GM12872 (cell line): ENCODE measurements around the gene PDZD7.

Experiments
- CTCF ChIP-seq: IDR thresholded peaks from 3 replicates; pipeline ENCODE4 v1.5.1; 2011; ENCODE audit warnings: low read depth, mild to moderate bottlenecking, low read length, moderate library complexity; ENCODE audit not compliant: insufficient read depth

PDZD7 gene

DNA sequence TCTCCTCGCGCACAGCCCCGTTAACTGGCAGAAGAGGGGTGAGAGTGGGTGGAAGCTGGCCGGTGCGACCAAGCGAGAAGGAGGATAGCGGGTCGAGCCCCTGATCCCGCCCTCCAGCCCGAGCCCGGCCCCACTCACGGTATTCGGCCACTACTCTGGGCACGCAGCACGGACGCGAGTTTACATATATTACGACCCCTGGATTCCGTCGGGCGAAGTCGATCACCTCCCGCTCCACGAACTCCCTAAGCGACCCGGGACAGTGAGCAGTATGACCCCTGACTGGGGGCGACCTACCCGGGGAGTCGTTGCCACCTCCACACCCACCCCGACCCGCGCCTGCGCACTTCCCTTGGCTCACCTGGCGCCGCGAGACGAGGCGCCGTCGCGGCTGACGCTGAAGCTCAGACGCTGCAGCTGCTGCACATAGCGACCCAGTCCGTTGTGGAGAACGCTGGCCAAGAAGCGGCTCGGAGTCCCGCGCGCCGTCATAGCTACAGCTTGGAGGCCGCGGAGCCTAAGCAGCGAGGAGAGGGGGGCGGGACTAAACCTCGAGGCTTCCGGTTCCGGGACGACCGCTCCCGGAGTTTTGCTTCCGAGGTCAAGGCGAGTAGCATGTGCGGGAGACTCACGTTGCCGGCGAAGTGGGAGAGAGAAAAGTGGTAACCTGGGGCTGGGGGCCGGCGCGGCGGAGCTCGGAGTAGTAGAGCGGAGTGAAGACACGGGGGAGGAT is 43.8 kb downstream of the PDZD7 start, which contains the start of the genes MRPL43 and TWNK:
MRPL43 (minus strand) TSS at position 546 of the 733 bp plus-strand sequence; CDS start at position 492, 54 bp downstream.
TWNK (plus strand) TSS at position 592 of the 733 bp plus-strand sequence. CDS start 668 bp downstream, outside the sequence.
- TF ChIP-seq CTCF: no peak

DNA sequence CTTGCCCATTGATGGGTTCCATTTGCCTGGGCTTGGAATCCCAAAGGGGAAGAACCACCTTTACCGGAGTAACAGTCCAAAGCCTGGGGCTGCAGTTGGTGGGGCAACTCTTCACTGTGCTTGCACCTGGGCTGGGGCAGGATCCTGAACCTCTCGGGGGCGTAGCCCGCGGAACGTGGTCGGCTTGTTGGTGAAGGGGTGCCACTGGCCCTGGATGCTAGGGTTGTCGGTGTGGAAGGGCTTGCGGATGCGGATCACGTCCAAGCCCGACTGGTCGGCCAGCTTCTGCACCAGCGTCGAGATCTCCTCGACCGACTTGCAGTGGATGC is 44.3 kb downstream of the PDZD7 start:
- no peak for TF ChIP-seq CTCF

DNA sequence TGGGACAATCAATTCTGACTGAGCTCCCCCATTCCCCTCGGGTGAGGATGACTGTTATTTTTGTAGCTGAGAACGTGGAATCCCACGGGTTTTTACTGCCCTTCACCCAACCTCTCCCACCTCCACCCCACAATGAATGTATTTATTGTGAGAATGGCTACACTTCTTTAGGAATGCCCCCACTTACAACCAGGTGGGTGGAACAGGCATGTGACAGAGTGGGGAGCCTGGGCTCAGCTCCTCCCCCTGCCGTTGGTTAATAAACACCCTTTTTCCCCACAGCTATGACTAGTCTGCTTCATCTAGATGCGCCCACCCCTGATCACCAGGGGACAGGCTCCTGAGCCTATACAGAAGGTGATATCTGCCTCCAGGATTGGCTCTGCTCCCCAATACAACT is 45.6 kb downstream of the PDZD7 start:
- TF ChIP-seq CTCF: no peak

GRCh38 chr10:100984672-100985177 is 46.2 kb downstream of the PDZD7 start:
- no peak for TF ChIP-seq CTCF

DNA sequence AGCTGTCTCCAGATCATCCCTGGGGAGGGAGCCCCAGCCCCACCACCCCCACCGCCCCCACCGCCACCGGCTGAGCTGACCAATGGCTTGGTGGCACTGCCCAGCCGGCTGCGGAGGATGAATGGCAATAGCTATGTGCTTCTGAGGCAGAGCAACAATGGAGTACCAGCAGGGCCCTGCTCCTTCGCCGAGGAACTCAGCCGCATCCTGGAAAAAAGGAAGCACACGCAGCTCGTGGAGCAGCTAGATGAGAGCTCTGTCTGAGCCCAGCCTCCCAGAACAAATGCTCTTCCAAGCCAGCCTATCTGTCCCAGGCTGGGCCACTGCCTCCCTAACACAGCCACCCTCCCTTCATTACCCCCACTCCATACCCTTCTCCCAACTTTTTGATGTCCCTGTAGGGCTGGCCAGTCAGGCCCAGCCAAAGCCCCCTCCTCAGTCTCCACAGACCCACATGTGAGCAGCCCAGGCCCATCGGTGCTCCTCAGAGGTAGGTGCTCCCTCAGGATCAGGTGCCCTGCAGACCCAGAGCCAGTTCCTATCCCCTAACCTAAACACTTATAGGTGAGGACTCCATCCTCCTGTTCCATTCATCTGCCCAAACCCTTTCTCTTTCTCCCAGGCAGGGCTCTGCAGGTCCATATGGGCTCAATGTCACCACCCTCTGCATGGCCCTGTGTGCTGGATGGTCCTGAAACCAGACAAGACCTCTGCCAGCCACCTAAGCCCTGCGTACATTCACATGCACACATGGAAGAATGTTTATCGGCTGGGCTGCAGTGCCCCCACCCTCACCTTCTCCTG is 46.9 kb downstream of the PDZD7 start:
- no peak for TF ChIP-seq CTCF

DNA sequence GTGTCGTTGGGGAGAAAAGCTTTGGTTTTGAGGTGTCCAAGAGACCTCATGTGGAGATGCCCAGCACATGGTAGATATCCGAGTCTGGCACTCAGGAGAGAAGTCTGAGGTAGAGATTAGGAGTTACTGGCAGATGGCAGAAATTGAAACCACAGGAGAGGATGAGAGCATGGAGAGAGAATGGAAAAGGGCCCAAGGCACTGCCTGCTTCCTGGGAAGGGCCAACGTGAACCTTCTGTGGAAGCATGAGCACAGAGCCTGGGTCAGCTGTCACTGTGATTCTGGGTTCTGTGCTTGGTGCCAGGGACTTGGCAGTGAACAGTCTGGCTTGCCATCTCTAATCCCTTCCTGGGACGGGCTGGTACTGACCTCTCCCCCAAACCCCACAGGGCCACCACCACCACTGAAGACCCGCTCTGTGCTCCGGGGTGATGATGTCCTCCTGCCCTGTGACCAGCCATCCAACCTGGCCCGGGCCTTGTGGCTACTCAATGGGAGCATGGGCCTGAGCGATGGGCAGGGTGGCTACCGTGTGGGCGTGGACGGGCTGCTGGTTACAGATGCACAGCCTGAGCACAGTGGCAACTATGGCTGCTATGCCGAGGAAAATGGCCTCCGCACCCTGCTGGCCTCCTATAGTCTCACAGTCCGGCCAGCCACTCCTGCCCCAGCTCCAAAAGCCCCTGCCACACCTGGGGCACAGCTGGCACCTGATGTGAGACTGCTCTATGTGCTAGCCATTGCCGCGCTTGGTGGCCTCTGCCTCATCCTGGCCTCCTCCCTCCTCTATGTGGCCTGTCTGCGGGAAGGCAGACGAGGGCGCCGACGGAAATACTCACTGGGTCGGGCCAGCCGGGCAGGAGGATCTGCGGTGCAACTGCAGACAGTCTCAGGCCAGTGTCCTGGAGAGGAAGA is 47.8 kb downstream of the PDZD7 start:
- TF ChIP-seq CTCF: no peak
